Activated B cell treated with CpG ODN at 0.5 μM for 24 hours (primary cell): ENCODE data around the gene MAOA. TPM values are rescaled to one million over a fixed set of nuclear protein-coding genes. Genes with fewer than 3 reads are reported as not detected.

Experiments used
- ATAC-seq: fragments of 200-7000 bp; cut with Tn5 transposase; one replicate; pipeline ENCODE4 v1.10.0; 2021; ENCODE audit warnings: low read depth, mild to moderate bottlenecking, moderate library complexity
- CTCF ChIA-PET: fragments of 350-600 bp; sonication (Branson Sonifier 250); formaldehyde crosslinking; loops from one replicate; lab custom pipeline; 2021; ENCODE audit warnings: antibody characterized with exemption; lab: Charles Lee
- POLR2A ChIA-PET: fragments of 350-600 bp; sonication (Branson Sonifier 250); formaldehyde crosslinking; loops from one replicate; lab custom pipeline; 2021; ENCODE audit warnings: antibody characterized with exemption; lab: Charles Lee
- DNase-seq: peaks from one replicate; pipeline ENCODE4 v3.0.0; 2022
- H3K27ac Mint-ChIP-seq: one replicate; pipeline ENCODE4 v1.8.0; 2020; ENCODE audit warnings: mixed read lengths
- H3K27me3 Mint-ChIP-seq: one replicate; pipeline ENCODE4 v1.8.0; 2021; ENCODE audit warnings: mixed read lengths
- H3K36me3 Mint-ChIP-seq: one replicate; pipeline ENCODE4 v1.8.0; 2021; ENCODE audit warnings: low read depth, mixed read lengths
- H3K4me1 Mint-ChIP-seq: one replicate; pipeline ENCODE4 v1.8.0; 2021; ENCODE audit warnings: mixed read lengths
- H3K4me3 Mint-ChIP-seq: one replicate; pipeline ENCODE4 v1.8.0; 2020; ENCODE audit warnings: mild to moderate bottlenecking, mixed read lengths
- H3K9me3 Mint-ChIP-seq: one replicate; pipeline ENCODE4 v1.8.0; 2020; ENCODE audit warnings: mixed read lengths
- CTCF ChIP-seq: fragments of 200-600 bp; IDR thresholded peaks from one replicate; pipeline ENCODE4 v1.8.0; 2022; ENCODE audit warnings: antibody characterized with exemption, mild to moderate bottlenecking
- intact Hi-C: fragments of 100-400 bp; cut with micrococcal nuclease; formaldehyde crosslinking; loops from one replicate; pipeline ENCODE4 v1.15.1; 2024
- total RNA-seq: library from RNA; stranded (reverse); gene quantifications from 2 replicates; pipeline ENCODE4 v1.2.3, GENCODE V29; 2022

The MAOA gene
- total RNA-seq, 1 donor from 2014 or later, result 0.18 TPM

GRCh38 chrX:43716696-43717095, 60.6 kb downstream of the MAOA start:
- H3K9me3 Mint-ChIP-seq, result no peaks in the 10 kb centered on the region
- no peaks in the 10 kb centered on the region for H3K4me1 Mint-ChIP-seq
- no peaks in the 10 kb centered on the region for H3K36me3 Mint-ChIP-seq
- DNase-seq (no peak), ATAC-seq (no peak)
- TF ChIP-seq CTCF, result no peak
- intact Hi-C loops, result no loop called here
- ChIA-PET CTCF (no interaction called here), POLR2A (no interaction called here)
- no peaks in the 10 kb centered on the region for H3K27me3 Mint-ChIP-seq
- no peak overlapping the region for H3K27ac Mint-ChIP-seq
- no peak overlapping the region for H3K4me3 Mint-ChIP-seq

GRCh38 chrX:43717161-43717560, 61.1 kb downstream of the MAOA start:
- H3K27me3 Mint-ChIP-seq, result no peaks in the 10 kb centered on the region
- ChIA-PET POLR2A (no interaction called here), CTCF (no interaction called here)
- no peaks in the 10 kb centered on the region for H3K36me3 Mint-ChIP-seq
- no peak overlapping the region for H3K27ac Mint-ChIP-seq
- no peak overlapping the region for H3K4me3 Mint-ChIP-seq
- ATAC-seq (no peak), DNase-seq (no peak)
- no peak for TF ChIP-seq CTCF
- intact Hi-C loops, result no loop called here
- no peaks in the 10 kb centered on the region for H3K4me1 Mint-ChIP-seq
- no peaks in the 10 kb centered on the region for H3K9me3 Mint-ChIP-seq

- CTCF ChIA-PET, result no interaction called here
- no peak overlapping the region for H3K27ac Mint-ChIP-seq
- no peaks in the 10 kb centered on the region for H3K9me3 Mint-ChIP-seq
- H3K4me1 Mint-ChIP-seq, result no peaks in the 10 kb centered on the region
- no peak for ATAC-seq
- POLR2A ChIA-PET, result no interaction called here
- no peaks in the 10 kb centered on the region for H3K36me3 Mint-ChIP-seq
- no peak for TF ChIP-seq CTCF
- intact Hi-C loops, result no loop called here
- no peak for DNase-seq
- no peak overlapping the region for H3K4me3 Mint-ChIP-seq
- no peaks in the 10 kb centered on the region for H3K27me3 Mint-ChIP-seq
These were observed 62.0 kb downstream of the MAOA start for GRCh38 chrX:43718081-43718480.

- H3K27me3 Mint-ChIP-seq, result no peaks in the 10 kb centered on the region
- no peak for TF ChIP-seq CTCF
- ChIA-PET POLR2A (no interaction called here), CTCF (no interaction called here)
- no peaks in the 10 kb centered on the region for H3K9me3 Mint-ChIP-seq
- no peak overlapping the region for H3K27ac Mint-ChIP-seq
- no peaks in the 10 kb centered on the region for H3K4me1 Mint-ChIP-seq
- no peak for DNase-seq
- H3K4me3 Mint-ChIP-seq, result no peak overlapping the region
- no peak for ATAC-seq
- intact Hi-C loops, result no loop called here
- no peaks in the 10 kb centered on the region for H3K36me3 Mint-ChIP-seq
These were observed 62.4 kb downstream of the MAOA start for GRCh38 chrX:43718546-43718945.

DNA sequence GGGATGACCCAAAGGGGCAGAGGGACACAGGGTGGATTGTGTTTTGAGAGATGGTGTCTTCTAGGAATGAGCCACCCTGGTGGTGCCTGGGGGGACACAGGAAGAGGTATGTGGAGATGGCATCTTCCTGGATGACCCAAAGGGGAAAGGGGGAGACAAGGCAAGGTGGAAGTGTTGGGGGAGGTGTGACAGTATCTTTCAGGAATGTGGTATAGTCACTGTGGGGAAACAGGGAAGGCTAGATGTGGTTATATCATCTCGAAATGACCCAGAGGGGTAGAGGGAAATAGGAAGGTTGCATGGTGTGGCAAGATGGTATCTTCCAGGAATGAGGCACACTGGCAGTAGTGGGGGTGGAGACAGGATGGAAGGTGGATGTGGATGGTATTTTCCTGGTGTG, 62.9 kb downstream of the MAOA start:
- intact Hi-C loops, result no loop called here
- Mint-ChIP-seq H3K4me3 (no peak overlapping the region), H3K9me3 (no peaks in the 10 kb centered on the region), H3K4me1 (no peaks in the 10 kb centered on the region), H3K27ac (no peak overlapping the region), H3K27me3 (no peaks in the 10 kb centered on the region), H3K36me3 (no peaks in the 10 kb centered on the region)
- DNase-seq (no peak), ATAC-seq (no peak)
- ChIA-PET CTCF (no interaction called here), POLR2A (no interaction called here)
- TF ChIP-seq CTCF, result no peak
